Gastroesophageal sphincter (tissue), 4 donors: ENCODE measurements around the gene IDUA. TPM values are rescaled to one million over a fixed set of nuclear protein-coding genes. Genes with fewer than 3 reads are reported as not detected.

Experiments used
- ATAC-seq: fragments of 150-250 bp; one replicate; pipeline ENCODE4 v1.9.1; 2016; ENCODE audit warnings: mild to moderate bottlenecking, moderate library complexity
- H3K27ac ChIP-seq, 4 donors: fragments of 200-600 bp; sonication (generic) in 3 of 4; 1 replicate in 3 of 4; 2 replicates in 1 of 4; pipeline ENCODE4 v1.5.1; 2016 to 2019
- H3K27me3 ChIP-seq: fragments of 200-600 bp; sonication (generic); one replicate; pipeline ENCODE4 v1.5.1; 2019
- H3K36me3 ChIP-seq, 2 donors: fragments of 200-600 bp; sonication (generic); one replicate each; pipeline ENCODE4 v1.5.1; 2019; ENCODE audit warnings: control low read depth in 1 of 2
- H3K4me1 ChIP-seq, 3 donors: fragments of 200-600 bp; sonication (generic); 1 replicate in 2 of 3; 2 replicates in 1 of 3; pipeline ENCODE4 v1.5.1; 2016 to 2019; ENCODE audit warnings: control low read depth in 2 of 3
- H3K4me3 ChIP-seq, 2 donors: fragments of 200-600 bp; sonication (generic); one replicate each; pipeline ENCODE4 v1.5.1; 2019; ENCODE audit warnings: mild to moderate bottlenecking in 1 of 2, moderate library complexity in 1 of 2
- H3K9me3 ChIP-seq, 3 donors: fragments of 200-600 bp; sonication (generic); one replicate each; pipeline ENCODE4 v1.5.1; 2017 to 2019; ENCODE audit warnings: control low read depth in 2 of 3
- EP300 ChIP-seq: sonication (generic); formaldehyde crosslinking; IDR thresholded peaks from one replicate; pipeline ENCODE4 v1.6.1; 2017; ENCODE audit warnings: antibody characterized with exemption, mild to moderate bottlenecking
- POLR2A ChIP-seq, 2 donors: fragments of 450-650 bp; IDR thresholded peaks; one replicate each; pipeline ENCODE4 v1.6.1; 2017; ENCODE audit warnings: antibody characterized with exemption in 2 of 2, mild to moderate bottlenecking in 2 of 2, moderate library complexity in 1 of 2
- POLR2AphosphoS5 ChIP-seq: sonication (generic); formaldehyde crosslinking; IDR thresholded peaks from one replicate; pipeline ENCODE4 v1.6.1; 2017; ENCODE audit warnings: antibody characterized with exemption
- whole genome bisulfite sequencing, 2 donors: methylation state at CpG; one replicate each; pipeline ENCODE4 v1.1.5; 2018; ENCODE audit warnings: low coverage in 1 of 2; 5-methylcytosine and 5-hydroxymethylcytosine counted together
- total RNA-seq, 4 donors: library from RNA; depleted of rRNA; stranded (reverse); fragments of >200 nt; gene quantifications; one replicate each; pipeline ENCODE4 v1.1.0, GENCODE V29; 2016
- TF ChIP-seq, protein P1 (sequence below), 4 experiments: fragments of 200-600 bp in 2 of 4; fragments of 450-650 bp in 2 of 4; sonication (generic) in 1 of 4; IDR thresholded peaks; one replicate each; pipeline ENCODE4 v1.5.1; 2017 to 2019; ENCODE audit warnings: antibody characterized with exemption in 4 of 4, mild to moderate bottlenecking in 2 of 4, moderate library complexity in 2 of 4

The IDUA gene
- total RNA-seq, 4 donors from 2014 or later, result 4.6 to 15.1 (median 12.2) TPM

DNA sequence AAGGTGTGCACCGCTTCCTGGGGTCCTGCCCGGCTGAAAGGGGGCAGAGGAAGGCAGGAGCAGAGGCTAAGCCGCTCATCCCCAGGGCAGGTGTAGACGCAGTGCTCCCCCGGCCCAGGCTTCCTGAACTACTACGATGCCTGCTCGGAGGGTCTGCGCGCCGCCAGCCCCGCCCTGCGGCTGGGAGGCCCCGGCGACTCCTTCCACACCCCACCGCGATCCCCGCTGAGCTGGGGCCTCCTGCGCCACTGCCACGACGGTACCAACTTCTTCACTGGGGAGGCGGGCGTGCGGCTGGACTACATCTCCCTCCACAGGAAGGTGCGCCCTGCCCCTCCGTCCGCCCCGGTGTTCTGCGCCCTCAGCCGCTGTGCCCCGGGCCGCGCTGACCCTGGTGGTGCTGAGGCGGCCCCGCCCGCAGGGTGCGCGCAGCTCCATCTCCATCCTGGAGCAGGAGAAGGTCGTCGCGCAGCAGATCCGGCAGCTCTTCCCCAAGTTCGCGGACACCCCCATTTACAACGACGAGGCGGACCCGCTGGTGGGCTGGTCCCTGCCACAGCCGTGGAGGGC is 14.8 kb downstream of the IDUA start:
- no peak for ATAC-seq
- no peak overlapping the region for H3K27ac ChIP-seq
- H3K4me1 ChIP-seq, result peaks cover 0 to 39% (median 27%) of the 10 kb centered on the region in 3 donors
- H3K36me3 ChIP-seq, result no peaks in the 10 kb centered on the region
- H3K9me3 ChIP-seq, result no peaks in the 10 kb centered on the region
- no CpG with 5 or more reads among the region's 48 CpGs for WGBS, 2 donors
- no peak for TF ChIP-seq POLR2A (IDR thresholded peaks at IDR 0.05)
- no peak for TF ChIP-seq POLR2AphosphoS5
- no peak for TF ChIP-seq EP300
- TF ChIP-seq, protein P1, sequence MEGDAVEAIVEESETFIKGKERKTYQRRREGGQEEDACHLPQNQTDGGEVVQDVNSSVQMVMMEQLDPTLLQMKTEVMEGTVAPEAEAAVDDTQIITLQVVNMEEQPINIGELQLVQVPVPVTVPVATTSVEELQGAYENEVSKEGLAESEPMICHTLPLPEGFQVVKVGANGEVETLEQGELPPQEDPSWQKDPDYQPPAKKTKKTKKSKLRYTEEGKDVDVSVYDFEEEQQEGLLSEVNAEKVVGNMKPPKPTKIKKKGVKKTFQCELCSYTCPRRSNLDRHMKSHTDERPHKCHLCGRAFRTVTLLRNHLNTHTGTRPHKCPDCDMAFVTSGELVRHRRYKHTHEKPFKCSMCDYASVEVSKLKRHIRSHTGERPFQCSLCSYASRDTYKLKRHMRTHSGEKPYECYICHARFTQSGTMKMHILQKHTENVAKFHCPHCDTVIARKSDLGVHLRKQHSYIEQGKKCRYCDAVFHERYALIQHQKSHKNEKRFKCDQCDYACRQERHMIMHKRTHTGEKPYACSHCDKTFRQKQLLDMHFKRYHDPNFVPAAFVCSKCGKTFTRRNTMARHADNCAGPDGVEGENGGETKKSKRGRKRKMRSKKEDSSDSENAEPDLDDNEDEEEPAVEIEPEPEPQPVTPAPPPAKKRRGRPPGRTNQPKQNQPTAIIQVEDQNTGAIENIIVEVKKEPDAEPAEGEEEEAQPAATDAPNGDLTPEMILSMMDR (IDR thresholded peaks at IDR 0.05), result no peak
- peak overlapping the region in 1 of 2 donors; percentile 23 for H3K4me3 ChIP-seq
- peaks cover 99% of the 10 kb centered on the region for H3K27me3 ChIP-seq

DNA sequence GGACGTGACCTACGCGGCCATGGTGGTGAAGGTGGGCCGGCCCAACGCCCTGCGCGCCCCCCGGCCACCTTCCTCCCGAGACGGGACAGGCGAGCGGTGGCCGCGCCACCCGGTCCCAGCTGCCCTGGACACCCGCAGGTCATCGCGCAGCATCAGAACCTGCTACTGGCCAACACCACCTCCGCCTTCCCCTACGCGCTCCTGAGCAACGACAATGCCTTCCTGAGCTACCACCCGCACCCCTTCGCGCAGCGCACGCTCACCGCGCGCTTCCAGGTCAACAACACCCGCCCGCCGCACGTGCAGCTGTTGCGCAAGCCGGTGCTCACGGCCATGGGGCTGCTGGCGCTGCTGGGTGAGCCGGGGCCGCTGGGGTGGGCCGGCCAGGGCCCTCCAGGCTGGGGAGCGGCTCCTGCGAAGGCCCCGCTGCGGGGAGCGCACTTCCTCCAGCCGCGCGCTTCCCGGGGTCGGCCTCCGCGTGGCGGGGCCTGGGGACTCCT is 15.3 kb downstream of the IDUA start:
- Histone ChIP-seq H3K27ac (no peak overlapping the region), H3K9me3 (no peaks in the 10 kb centered on the region), H3K4me1 (peaks cover 0 to 34% (median 24%) of the 10 kb centered on the region in 3 donors), H3K36me3 (no peaks in the 10 kb centered on the region), H3K27me3 (peaks cover 99% of the 10 kb centered on the region), H3K4me3 (peak overlapping the region in 1 of 2 donors; percentile 23)
- TF ChIP-seq, protein P1 (IDR thresholded peaks at IDR 0.05), result no peak
- TF ChIP-seq POLR2A (IDR thresholded peaks at IDR 0.05) (no peak), POLR2AphosphoS5 (no peak), EP300 (no peak)
- peak; percentile 42 for ATAC-seq
- 0% methylated on average over 1 of the region's 54 CpGs; no CpG with 5 or more reads in 1 of the 2 donors for WGBS, 2 donors

DNA sequence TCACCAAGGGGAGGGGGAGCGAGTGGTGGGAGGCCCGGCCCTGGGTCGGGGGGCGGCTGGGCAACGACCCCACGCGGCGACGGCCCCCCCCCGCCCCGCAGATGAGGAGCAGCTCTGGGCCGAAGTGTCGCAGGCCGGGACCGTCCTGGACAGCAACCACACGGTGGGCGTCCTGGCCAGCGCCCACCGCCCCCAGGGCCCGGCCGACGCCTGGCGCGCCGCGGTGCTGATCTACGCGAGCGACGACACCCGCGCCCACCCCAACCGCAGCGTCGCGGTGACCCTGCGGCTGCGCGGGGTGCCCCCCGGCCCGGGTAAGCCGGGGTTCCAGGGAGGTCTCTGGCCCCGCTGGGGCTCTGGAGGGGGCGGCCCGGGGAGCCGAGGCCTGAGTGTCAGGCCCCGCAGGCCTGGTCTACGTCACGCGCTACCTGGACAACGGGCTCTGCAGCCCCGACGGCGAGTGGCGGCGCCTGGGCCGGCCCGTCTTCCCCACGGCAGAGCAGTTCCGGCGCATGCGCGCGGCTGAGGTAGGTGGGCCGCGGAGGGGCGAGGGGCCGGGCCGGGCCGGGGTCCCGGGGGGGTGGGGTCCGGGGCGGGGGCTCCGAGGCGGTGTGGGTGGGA is 15.9 kb downstream of the IDUA start:
- Histone ChIP-seq H3K9me3 (no peaks in the 10 kb centered on the region), H3K27ac (no peak overlapping the region), H3K4me3 (peak overlapping the region in 1 of 2 donors; percentile 23), H3K27me3 (peaks cover 96% of the 10 kb centered on the region), H3K4me1 (peaks cover 0 to 28% (median 20%) of the 10 kb centered on the region in 3 donors), H3K36me3 (no peaks in the 10 kb centered on the region)
- no peak for ATAC-seq
- TF ChIP-seq EP300, result no peak
- TF ChIP-seq, protein P1 (IDR thresholded peaks at IDR 0.05), result no peak
- no peak for TF ChIP-seq POLR2AphosphoS5
- TF ChIP-seq POLR2A (IDR thresholded peaks at IDR 0.05), result no peak
- WGBS, 2 donors, result no CpG with 5 or more reads among the region's 75 CpGs

DNA sequence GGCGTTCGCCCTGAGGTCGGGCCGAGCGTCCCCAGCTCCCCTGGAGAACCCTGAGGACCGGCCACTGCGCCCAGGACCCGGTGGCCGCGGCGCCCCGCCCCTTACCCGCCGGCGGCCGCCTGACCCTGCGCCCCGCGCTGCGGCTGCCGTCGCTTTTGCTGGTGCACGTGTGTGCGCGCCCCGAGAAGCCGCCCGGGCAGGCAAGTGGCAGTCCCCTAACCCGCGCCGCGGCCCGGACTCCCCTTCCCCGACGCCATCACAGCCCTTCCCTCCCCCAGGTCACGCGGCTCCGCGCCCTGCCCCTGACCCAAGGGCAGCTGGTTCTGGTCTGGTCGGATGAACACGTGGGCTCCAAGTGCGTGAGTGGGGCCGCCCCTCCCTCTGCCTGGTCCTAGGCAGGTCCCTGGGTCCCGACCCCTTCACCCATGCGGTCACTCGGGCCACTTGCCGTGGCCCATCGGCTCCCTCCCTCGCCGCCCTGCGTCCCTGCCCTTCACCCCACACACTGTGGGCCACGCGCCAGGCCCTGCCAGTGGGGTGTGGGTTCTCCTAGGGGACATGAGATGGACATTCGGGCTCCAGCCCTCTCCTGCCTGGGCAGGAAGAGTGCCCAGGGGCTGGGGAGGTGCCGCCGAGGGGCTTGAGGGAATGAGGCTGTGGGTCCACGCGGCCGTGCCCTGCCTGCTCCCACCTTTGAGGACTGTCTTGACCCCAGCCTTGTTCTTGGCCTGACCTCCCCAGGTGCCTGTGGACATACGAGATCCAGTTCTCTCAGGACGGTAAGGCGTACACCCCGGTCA is 16.6 kb downstream of the IDUA start:
- Histone ChIP-seq H3K9me3 (no peaks in the 10 kb centered on the region), H3K4me3 (peak overlapping the region in 1 of 2 donors; percentile 14), H3K4me1 (peaks cover 0 to 22% (median 16%) of the 10 kb centered on the region in 3 donors), H3K27ac (no peak overlapping the region), H3K36me3 (no peaks in the 10 kb centered on the region), H3K27me3 (peaks cover 95% of the 10 kb centered on the region)
- no peak for ATAC-seq
- 80 to 93% methylated on average over 1 to 2 of the region's 63 CpGs for WGBS, 2 donors
- TF ChIP-seq POLR2A (IDR thresholded peaks at IDR 0.05), result no peak
- TF ChIP-seq, protein P1 (IDR thresholded peaks at IDR 0.05), result no peak
- TF ChIP-seq EP300, result no peak
- TF ChIP-seq POLR2AphosphoS5, result no peak
